HG03442 (cell line): ENCODE measurements around the gene FAM47E.

Experiments used
- ATAC-seq: cut with Tn5 transposase; IDR thresholded peaks from one replicate; pipeline ENCODE4 v1.9.1; 2021; ENCODE audit warnings: mild to moderate bottlenecking, moderate library complexity; ENCODE audit not compliant: unreplicated experiment

FAM47E gene, protein sequence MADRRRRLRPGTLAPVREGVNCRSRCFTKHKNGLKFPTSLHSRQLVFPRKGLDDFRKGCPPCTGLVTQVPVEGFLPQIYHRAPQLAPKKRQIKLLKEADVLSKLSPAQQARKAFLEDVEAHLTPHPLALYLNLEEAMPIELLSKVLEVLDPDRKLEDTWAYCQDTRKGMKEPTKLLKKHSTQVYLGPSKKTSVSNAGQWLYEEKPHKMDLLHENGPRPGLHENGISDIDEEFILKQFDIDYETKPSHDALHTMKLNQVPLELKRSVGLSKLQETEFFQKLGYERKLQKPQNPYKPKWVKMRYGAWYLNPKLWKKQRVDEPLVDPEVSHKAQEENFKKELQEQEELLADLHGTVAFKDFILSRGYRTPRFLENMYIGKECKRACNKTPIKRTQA

DNA sequence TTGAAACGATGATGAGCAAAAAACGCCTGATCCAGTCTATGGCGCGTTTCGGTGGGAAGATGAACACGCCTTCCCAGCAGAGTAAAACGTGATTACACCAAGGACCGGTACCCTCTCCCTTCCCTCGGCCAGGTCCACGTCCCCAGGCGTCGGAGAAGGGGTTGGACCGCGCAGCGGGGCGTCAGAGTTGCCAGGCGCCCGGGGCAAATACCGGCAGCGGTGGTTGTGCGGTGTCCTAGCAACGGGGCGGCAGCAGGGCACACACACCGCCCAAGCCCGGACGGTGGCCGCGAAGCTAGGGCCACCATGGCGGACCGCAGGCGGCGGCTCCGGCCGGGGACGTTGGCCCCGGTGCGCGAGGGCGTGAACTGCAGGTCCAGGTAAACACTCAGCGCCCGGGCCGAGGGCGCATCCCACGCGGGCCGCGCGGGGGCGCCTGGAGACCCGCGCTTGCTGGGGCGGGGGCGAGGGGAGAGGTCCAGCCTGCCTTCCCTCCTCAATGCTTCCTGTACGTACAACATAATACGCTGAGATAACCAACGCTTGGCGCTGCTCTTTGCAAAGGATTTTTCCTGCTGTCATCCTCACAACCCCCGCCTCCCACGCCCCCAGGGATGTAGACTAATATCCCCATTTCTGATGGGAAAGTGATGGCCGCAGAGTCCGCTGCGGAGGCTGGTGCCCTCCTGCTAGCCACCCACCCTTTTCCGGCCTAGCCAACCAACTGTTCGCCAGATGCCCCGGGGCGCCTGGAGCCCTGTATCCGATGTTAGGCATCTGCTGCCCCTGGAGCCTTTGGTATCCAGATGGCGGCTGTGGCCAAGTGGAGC is at the start of gene FAM47E:
Gene FAM47E, plus strand, starts transcription at position 281 of the 830 bp plus-strand sequence. Its CDS starts 26 bp downstream, at position 307.
- ATAC-seq: no peak

DNA sequence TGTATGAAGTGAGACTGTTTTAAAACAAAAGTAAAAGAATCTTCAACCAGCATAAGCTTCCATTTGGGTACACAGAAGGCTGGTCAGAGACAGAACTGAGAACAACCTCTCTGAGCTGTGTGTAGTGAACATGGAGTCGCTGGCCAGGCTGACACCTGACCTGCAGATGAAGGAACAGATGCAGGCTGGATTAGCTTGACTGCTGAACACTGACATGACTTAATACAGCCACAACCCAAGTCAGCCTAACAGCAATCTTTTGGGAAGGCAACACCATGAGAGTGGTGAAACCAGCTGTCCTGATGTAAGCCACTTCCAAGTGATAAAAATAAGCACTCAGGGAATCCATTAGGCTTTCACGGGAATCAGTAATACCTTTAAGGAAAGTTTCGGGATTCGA is 48.0 kb upstream of the FAM47E start:
- no peak for ATAC-seq

DNA sequence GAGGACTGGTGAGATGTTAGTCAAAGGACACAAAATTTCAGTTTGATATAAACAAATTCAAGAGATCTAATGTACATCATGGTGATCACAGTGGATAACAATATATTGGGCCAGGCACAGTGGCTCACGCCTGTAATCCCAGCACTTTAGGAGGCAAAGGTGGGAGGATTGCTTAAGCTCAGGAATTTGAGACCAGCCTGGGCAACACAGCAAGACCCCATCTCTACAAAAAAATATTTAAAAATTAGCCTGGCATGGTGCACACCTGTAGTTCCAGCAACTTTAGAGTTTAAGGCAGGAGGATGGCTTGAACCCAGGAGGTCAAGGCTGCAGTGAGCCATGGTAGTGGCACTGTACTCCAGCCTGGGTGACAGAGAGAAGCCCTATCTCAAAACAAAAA is 46.6 kb upstream of the FAM47E start:
- ATAC-seq: no peak

DNA sequence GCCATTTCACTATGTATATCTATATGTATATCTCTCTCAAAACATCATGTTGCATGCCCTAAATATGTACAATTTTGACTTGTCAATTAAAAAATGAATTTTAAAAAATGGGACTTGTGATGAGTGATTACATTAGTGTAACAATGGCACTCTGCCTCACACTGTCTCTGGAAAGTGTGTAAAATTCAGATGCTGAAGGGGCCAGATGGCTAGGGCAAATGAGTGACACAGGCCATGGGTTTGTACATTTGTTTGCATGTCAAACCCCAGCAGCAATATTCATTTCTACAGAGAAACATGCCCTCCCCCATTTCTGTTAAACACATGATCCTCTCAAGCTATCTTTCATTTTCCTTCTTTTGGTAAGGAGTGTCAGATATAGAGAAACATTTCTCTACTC is 46.0 kb upstream of the FAM47E start:
- no peak for ATAC-seq

DNA sequence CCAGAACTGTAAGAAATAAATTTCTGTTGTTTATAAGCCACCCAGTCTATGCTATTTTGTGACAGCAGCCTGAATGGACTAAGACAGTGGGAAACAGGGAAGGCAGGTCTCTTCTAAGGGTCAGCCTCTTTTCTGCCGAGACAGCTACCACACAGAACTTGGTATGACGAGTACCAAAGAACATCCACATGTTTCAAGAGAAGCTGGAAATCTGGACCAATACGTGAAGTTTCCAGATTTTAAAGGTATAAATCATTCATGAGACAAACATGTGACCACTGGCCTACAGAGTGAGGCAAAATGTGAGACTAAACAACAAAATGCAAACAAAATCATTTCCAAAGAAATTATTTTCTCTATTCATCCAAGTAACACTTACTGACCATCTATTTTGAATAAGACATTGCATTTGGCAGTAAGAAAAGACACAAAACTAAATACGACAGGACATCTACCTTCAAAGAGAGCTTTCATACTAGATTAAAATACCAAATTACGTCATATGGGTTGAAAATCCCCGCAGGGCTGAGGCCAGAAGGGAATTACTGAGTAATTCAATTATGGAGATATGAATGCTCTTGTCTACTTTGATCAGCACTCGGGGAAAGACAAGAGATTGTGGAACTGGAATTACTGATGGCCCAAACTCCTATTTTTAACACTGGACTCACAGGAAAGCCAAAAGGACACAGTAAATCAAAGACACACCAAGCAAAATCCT is 45.1 kb upstream of the FAM47E start:
- no peak for ATAC-seq

DNA sequence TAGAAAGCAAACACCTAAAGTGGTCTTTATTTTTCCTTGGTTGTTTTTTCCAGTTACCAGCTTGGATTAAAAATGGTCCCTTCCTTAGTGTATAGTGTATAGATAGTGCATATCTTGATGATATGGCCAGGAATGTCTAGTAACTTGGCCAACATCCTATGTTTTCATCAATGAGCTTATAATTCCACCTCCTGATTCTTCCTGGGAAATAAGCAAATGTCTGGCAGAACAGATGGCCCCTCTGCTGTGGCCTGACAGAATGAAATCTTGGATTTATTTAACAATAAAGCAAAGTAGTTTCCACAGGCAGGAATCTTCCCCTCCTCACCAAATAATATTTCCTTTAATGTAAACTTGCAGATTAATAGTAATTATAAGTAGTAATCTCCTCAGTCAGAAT is 44.0 kb upstream of the FAM47E start:
- ATAC-seq: no peak

DNA sequence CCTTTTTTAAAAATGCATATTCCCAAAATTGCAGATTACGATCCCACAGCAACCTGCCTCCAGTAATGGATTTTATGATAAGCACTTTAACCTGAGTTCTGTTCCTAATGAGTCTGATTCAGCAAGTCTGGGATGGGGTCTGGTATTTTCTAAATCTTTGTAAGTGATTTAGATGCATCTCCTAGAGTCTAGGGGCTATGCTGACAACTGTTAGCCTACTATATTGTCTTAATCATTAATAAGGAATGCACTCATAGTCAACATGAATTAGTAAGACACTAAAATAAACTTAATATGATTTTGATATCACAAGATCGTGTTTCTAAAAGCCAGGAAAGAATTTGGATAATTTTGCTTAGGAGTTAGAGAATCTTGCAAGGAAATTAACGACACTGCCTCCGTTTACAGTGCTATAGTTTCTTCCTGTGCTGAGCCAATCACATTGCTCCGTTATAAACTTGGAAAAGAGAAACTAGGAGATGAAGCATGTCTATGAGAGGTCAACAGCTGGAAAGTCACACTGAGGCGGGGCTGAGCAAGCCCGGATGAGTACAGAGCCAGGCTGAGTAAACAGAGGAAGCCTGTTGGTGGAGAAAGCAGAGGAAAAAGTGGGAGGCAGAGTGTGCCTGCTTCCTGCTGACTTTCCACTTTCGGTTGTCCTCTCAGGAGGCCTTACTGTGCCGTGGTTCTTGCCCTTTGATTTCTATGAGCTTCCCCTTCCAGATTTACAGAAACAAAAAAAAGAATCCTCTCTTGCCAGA is 43.3 kb upstream of the FAM47E start:
- ATAC-seq: no peak

DNA sequence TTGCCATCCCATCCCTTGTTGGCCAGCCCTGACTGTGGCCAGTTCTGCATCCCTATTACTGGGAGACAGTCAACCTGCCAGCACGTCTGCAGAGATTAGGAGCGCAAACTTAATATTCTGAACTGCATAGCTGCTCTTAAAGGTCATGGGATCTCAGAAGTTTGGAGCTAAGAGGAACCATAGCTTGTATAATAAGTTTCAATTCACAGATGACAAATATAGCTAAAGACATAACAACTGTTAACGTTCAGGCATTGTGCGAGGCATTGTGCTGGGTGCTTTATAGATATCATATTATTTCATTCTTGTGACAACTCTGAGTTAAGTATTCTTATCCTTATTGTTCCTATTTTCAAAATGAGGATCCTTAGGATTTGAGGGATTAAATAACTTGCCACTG is 41.6 kb upstream of the FAM47E start:
- ATAC-seq: no peak

DNA sequence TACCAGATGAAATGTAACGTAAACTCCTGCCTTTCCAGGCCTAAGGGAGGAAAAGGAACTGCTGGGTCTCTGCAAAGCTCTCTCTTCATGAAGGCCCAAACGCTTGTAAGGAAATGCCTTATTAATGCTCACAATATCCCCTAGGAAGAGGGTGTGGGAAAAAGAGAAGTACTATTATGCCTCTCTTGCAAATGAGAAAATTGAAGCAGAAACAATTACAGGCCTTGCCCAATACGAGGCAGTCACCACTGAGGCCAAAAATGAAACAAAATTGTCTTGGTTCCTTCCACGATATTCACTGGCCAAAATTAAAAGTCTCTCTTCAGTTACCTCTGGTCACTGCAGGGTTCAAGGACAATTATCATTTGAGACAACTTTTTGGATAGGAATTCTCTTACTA is 41.1 kb upstream of the FAM47E start:
- ATAC-seq: no peak

DNA sequence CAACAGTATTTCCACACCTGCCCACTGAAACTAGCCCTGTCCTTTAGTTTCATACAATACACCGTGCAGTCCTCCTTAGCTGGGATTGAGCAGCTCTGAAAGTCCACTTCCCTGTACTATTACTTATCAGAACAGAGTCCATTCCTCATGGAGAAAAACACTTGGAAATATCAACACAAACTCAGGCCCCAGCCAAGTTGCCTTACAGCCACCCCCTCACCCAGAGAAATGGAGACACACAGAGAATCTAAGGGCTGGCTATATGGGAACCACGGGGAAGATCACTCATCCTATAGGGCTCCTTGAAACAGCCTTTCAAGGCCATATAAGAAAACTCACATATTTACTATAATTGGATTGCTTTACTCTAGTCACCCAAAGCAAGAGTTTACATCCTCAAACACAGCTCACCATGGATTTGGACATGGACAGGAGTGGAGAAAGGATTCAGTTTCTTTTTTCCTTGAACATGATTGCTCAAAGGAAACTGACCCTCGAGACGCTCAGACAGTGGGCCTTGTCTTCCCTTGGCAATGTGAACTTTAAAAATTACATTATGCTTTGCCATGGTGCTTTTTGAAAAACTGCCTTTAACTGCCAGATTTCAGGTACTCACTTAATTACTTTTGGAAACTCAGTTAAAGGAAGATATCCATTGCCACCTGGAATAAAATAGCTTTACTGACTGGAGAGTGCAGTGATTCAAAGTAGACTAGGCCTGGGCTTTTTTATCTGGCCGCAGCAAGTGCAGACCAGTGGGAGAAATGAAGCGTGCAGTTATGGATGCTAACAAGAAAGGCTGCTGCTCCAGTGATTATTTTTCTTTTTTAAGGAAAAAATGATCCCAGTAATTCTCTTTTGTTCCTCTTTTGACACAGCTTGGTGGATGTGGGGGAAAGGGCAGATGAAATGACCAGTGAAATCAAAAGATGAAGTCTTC is 39.5 kb upstream of the FAM47E start:
- no peak for ATAC-seq

DNA sequence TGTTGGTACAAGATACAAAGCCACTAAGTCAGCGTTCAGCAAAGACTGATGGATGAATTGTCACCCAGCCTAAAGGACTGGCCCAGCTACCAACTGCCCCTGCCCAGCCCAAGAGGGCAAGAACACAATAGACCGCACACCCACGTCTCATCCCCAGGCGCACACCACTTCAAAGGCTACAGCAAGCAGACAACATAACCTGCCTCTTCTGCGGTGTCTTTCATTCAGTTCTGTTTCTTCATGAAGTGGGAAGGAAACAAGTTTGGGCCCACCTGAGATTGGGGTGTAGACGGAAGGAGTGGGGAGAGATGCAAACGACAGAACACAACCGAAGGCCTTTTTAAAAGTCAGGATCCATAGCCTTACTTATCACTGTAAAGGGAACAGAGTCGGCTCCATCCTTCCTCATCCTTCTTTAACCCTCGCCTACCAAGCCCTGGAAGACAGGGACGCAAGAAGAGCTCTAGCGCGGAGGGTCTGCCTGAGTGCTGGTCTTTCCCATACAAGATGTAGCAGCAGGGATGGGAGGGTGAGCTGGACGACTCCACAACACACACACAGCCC is 38.6 kb upstream of the FAM47E start:
- ATAC-seq: no peak

DNA sequence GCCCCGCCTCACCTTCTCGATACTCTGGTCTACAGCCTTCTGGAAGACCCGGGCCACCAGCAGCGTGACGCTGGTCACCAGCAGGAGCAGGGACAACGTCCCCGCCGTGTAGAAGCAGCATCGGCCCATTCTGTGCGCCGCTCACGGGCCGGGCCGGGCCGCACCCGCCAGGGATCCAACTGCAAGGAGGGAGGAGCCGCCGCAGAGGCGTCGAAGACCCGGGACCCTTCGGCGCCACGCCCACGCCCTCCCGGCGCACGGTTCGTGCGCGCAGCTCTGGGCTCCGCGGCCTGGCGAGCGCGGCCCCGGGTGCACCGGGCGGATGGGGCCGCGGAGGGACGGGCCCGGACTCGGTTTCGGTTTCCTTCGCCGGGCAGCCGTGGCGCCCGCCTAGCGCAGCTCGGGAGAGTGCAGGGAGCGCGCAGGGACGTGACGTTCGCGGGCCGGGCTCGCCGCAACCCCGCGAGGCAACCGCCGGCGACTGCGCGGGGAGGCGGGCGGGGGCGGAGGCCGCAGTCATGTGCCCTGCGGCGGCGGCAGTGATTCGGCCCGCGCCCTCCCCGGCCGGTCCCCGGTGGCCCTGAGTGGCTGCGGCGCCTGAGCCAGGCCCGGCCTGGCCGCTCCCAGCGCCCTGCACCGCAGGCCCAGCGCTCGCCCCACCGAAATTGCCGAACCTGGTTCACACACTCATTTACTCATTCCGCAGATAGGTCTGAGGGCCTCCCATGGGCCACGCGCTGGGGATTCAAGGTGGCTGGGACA is 37.9 kb upstream of the FAM47E start, which contains the start of gene SCARB2:
Gene SCARB2, minus strand, starts transcription at position 410 of the 762 bp plus-strand sequence. Its CDS starts 281 bp downstream, at position 129.
- ATAC-seq: peak; percentile 73

DNA sequence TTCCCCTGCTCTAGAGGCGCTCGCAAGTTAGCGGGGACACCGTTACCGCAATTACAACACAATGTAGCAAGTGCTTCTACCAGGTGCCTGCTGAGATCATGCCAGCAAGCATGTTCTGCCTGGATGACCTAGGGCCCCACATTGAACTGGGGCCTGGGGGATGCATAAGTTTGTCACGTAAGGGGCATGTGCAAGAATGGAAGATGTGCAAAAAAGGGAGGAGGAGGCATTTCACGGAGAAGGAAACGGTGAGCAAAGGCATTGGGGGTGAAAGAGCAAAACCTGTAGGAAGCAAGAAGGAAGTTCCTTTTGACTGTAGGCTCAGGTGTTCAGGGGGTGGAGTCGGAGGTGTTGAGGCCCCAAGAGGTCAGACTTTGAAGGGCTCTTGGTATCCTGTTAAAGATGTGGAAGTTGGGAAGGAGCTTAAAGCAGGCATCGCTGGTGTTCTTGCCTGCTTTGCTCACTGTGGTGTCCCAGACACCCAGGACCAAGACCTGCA is 37.3 kb upstream of the FAM47E start:
- ATAC-seq: peak; percentile 5

DNA sequence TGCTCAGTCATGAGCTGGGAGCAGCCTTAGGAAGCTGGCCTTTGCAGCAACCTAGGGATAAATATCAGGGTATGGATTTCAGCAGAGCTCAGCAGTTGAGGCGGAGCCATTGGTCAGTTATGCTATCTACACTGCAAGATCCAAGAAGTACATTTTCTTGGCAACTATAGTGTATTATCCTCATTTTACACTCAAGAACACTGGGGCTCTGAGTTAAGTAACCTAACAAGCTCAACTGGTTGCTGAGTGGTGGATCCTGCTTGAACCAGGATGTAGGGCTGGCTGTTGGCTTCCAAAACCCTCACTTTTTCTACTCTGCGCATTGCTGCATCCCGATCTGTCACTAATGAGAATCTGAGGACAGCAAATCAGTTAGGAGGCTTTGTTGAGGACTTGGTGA is 36.4 kb upstream of the FAM47E start:
- no peak for ATAC-seq

DNA sequence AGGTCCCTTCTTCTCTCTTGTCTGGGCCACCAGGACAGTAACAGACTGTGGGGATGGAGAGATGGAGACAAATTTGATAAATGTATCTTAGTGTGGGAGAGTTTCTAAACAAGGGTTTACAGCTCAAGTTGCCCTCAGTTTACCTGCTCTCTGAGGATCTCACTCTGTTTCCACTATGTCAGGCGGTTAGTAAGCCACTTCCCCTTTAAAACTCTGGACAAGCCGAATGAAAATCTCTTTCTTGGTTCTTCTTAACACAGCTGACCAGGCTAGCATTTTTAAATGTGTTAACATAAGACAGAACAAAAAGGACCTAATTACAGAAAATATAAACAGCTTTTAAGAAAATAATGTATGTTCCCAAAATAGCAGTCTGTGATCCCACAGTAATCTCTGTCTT is 35.0 kb upstream of the FAM47E start:
- no peak for ATAC-seq

DNA sequence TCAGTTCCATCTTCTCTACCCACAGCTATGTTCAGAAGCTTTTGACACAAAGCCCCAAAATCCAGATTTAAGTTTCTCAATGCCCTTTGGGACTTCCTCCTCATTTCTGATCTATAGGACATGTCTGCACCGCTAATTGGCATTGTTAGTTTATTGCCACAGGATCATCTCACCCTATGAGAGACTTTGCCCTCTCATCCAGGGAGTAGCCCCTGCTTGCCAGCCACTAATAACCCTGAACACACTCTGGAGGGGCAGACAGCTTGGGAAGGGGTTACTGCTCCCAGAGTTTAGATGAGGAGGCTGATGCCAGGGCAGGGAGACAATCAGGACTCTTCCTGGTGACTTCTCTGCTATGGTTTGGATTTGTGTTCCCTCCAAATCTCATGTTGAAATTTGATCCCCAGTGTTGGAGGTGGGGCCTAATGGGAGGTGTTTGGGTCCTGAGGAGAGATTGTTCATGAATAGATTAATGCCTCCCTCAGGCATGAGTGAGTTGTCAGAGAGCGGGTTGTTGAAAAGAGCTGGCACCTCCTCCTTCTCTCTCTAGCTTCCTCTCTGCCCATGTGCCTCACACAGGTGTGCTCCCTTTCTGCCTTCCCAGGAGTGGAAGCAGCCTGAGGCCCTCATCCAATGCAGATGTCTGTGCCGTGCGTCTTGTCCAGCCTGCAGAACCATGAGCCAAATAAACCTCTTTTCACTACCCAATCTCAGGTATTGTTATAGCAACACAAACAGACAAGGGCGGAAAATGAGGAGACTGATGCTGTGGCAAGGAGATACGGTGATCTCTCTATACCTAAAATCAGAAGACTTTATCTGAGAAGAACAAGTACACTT is 34.3 kb upstream of the FAM47E start:
- ATAC-seq: no peak

DNA sequence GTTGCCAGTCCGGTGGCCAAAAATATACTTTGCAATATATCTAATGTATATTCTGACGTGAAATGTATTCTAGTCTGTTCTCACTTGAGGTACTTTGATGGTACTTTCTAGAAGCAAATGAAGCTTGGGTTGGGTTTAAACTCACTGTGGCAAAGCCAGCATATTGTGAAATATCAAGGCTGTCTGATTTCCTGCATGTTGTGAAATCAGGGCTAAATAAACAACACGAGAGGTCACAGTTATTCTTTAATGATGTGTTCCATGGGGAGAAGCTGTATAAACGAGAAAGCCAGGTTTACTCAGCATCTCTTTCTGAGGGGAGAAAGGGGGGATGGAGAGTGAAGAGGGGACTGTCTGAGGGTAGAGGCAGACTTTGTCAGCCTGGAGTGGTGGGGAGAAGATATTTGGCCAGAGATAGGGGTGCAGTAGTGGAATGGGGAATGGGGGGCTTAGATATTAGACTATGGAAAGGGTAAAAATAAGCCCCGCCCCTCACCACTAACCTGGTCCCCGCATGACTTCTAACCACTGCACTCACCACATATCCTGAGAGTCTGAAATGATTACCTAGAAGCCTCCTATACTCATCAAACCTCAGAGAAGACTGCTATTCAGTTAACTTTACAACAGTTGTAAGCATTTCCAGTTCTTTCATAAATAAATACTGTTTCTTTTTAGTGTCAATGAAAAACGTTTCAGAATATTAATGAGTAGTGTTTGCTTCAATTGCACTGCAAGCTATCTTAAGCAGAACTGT is 32.0 kb upstream of the FAM47E start:
- ATAC-seq: no peak
